ENCODE results near the gene GRM7.

GRM7 gene

GRCh38 chr3:7581831-7582230 lies 720.9 kb downstream of the GRM7 start:
- DNase-seq (ENCODE audit: low read depth): no peak

DNA sequence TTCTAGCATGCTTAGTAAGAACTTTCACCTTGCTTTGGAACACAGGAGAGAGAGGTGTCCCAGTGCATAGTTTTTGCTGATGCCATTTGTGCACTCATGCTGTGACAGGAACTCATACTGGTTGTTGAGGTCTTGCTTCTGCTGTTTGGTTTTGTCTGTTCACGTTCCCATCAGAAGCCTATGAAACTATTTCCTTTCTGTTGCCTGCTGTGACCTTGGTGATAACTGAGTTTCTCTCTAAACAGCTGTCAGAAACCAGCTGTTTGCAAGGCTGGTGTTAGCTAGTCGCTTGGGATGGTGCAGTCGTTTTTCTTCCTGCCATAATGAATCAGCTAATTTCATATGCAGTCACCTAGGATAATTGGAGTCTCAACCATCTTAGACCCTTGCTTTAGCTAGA lies 724.1 kb downstream of the GRM7 start:
- DNase-seq (ENCODE audit: low read depth): no peak

DNA sequence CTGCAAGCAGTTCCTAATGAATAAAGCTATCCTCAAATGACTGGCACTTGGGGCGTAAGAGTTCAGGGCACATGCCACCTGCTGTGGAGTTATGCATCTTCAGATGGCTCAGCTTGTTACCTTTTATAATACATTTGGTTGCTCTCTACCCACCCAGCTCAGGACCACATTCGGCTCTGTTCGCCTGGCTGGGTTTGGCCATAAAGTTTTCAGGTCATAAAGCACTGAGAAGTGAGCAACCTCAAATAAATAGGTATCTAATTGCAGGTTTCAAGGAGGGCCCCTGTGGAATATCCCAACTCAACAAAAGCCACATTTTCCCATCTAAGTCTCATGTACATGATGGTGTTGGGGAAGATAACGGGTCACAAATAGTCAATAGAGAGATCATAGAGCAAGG lies 727.3 kb downstream of the GRM7 start:
- DNase-seq (ENCODE audit: low read depth): no peak

DNA sequence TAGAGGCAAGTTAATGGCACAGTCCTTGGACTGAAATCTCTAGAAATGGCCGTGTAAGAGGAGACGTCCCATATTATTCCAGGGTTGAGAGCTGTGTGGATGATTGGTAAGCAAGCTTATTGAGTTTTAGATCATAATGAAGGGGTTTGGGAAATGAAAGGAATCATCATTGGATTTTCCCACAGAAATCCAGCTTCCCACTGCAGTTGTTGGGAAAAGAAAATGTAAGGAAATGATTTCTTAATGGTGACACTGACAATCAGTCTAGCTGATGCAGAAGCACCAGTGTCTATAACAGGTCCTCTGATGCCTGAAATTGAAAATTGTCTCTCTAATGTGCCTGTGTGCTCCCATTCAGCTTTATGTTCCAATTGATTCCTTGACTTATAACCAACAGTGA lies 728.6 kb downstream of the GRM7 start:
- no peak for DNase-seq (ENCODE audit: low read depth)

DNA sequence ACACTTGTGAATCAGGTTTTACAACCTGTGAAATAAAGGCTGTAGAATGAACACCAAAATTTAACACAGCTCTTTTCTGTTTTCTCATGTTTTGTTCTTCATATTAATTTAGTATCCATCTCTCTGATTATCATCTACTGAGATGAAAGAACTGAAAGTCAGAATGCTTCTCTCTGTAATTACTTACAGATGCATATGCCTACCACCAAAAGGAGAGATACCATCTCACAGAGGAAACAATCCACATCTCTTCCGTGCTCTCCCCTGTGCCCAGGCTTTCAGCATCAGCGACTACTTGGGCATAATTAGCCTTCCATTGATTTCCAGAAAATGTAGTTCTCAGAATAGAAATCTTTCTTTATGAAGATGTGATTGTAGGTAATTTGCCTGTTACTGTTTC lies 741.4 kb downstream of the GRM7 start:
- no peak for DNase-seq (ENCODE audit: low read depth)

- DNase-seq (ENCODE audit: low read depth): no peak
These were observed 746.2 kb downstream of the GRM7 start for GRCh38 chr3:7607083-7607482.

GRCh38 chr3:7607676-7608075 lies 746.8 kb downstream of the GRM7 start:
- no peak for DNase-seq (ENCODE audit: low read depth)

DNA sequence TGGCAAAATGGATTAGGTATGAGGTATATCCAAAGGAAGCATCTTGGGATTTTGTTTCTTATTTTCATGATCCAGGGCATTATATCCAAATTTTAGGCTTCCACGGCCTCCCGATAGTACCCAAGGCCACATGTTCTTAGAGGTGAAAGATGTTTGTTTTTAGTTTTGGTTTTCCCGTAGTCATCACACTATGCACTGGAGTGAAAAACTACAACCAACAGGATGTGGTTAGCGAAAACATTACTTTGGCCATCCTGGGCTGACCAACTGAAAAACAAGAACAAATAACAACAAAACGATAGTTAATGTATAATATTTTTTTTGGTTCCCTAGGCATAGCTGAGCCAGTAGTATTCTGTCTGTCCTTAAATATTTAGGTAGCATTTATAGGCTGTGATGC lies 749.7 kb downstream of the GRM7 start:
- DNase-seq (ENCODE audit: low read depth): no peak

DNA sequence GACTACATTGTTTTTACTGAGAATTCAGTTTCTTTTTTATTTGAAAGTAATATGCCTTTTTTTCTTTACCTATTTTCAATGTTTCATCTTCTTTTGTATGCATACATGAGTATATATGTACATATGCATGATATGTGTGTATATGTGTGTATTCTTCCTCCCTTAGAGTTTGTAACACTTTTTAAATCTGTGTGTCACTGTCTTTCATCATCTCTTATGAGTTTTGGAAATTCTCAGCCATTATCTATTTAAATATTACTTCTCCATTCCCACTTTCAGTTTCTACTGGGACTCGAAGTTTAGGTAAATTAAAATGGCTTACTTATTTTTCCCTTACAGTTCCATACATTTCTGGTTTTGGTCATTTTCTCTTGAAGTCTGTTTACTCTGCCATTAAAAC lies 754.1 kb downstream of the GRM7 start:
- no peak for DNase-seq (ENCODE audit: low read depth)

DNA sequence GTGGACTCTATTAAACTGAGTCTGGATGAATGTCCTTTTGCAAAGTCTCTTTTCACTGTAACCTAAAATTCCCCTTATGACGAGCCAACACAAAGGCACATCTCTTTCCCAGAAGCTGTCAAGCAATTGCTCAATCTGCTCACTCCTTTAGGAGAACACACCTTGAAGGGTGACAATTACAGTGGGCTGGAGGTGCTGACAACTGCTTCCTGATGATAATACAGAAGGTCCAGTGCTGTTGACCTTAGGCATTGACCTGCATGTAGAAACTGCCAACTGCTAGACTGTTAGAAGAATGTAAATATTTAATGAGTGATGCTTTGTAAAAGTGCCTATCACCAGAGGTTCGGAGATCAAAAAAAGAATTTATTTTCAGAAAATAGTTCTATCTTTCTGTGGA lies 757.7 kb downstream of the GRM7 start:
- no peak for DNase-seq (ENCODE audit: low read depth)

DNA sequence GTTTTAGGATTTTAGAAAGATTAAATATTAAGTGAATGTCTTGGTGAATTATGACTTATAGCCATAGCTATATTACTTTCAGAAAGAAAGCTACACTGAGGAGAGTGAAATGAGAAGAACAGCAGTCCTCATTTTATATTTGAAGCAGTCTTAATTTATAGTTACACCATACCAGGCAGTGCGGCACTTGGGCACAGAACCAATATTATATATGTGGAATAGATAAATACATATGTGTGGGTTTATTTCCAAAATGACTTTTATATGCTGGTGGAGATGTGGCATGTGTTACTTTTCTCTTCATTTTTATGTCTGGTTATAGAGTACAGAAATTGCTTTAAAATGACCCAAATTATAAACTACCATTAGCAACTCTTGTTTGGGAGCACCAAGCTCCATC lies 759.5 kb downstream of the GRM7 start:
- no peak for DNase-seq (ENCODE audit: low read depth)

DNA sequence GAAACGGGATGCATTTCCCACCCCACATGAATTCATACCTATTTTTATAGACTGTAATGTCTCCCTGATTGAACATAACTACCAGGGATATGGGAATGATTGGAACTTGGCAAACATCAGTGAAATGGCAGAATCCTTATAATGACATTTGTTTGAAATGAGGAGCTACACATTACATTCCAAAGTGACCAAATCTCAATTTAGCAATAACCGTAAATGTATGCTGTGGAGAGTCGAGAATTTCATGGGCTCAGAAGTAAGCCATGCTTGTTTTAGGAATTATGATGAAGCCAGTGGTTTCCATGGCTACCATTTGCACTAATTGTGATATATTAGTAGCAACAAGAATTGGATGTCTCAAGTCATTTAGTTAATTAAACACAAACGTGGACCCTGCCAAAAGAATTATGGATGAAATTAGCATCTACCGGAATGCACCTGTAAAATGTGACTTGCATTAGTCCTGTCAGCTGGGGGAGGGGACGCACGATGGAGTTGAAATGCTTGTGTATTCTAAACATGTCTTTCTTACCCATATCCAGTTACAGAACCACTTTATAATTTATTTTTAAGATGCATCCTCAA lies 760.2 kb downstream of the GRM7 start:
- no peak for DNase-seq (ENCODE audit: low read depth)

- no peak for DNase-seq (ENCODE audit: low read depth)
These were observed 760.7 kb downstream of the GRM7 start for GRCh38 chr3:7621651-7622050.

DNA sequence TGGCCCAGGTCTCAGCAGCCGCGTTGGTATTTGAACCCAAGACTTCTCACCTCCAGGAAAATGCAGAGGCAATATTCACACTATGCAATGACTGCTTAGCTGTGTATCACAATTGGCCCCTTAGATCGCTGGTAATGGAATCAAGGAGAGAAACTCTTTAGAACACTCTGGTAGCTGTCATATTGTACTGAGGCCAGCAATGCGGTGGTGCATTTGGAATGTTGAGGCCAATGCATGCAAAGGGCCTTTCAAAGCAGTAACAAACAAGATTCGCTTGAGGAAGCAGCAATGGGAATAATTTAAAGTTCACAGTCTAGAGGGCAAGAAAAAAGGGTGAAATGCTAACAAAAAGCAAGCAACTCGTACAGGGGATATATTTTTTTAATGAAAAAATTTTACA lies 764.1 kb downstream of the GRM7 start:
- no peak for DNase-seq (ENCODE audit: low read depth)

DNA sequence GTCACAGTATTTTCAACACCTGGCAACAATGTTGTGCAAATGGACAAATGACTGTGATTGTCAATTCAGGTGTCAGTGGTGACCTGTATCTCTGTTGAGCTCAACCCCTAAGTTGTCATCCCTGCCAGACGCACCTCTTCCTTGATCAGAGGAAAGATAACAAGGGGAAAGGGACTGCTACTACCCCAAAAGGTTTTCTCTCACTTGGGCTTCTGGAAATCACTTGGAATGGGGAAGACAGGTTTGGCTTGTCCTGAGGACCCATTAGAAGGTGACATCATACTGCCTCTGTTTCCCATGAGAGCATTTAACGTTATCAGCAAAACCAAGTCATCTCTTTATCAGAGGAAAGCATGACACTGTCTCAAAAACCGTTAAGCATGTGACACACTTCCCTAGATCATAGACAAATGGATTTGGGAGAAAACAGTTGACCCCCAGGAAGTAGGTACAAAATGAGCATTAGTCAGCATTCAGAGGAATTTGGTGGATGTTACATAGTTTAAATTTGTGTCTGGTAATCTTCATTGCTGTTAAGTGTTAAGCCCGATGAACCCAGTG lies 769.5 kb downstream of the GRM7 start:
- no peak for DNase-seq (ENCODE audit: low read depth)

GRCh38 chr3:7630925-7631324 lies 770.0 kb downstream of the GRM7 start:
- DNase-seq (ENCODE audit: low read depth): no peak

DNA sequence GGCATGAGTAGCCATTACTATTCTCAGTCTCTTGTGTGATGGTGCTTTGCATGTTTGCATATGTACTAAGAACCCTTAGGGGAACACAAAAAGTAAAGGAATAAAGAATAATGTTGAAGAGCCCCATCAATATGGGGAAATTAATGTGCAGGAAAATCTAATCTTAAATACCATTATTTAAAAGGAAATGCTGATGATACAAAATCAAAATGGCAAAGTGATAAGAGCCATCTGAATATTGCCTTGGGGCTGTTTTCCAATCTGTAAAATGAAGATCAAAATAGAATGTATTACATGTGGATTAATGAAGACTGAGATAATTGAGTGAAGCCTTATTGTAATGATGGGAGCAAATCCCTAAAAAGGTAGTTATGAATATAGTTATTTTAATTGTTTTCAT lies 771.4 kb downstream of the GRM7 start:
- no peak for DNase-seq (ENCODE audit: low read depth)

GRCh38 chr3:7637694-7638093 lies 776.8 kb downstream of the GRM7 start:
- DNase-seq (ENCODE audit: low read depth): no peak

GRCh38 chr3:7638103-7638502 lies 777.2 kb downstream of the GRM7 start:
- DNase-seq (ENCODE audit: low read depth): no peak

DNA sequence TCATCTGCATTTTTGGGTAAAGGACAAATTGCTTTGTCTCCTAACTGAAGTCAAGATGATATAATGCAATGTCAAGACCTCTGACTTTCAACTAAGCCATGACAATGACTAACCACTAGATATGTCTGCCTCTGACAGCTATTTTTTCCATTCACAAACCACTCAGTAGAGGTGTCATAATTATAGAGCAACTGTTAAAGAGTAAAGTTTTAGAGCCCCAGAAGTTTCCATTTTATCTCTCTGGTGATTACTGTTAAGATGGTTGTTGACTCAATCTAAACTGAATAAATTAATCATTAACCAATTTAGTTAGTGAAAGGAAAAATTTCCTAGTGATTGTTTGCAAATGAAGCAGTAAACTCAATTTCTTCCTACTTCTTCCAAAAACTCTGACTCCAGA lies 779.9 kb downstream of the GRM7 start:
- no peak for DNase-seq (ENCODE audit: low read depth)

GRCh38 chr3:7646851-7647250 lies 785.9 kb downstream of the GRM7 start:
- no peak for DNase-seq (ENCODE audit: low read depth)

- DNase-seq (ENCODE audit: low read depth): no peak
These were observed 789.6 kb downstream of the GRM7 start for GRCh38 chr3:7650466-7650865.

GRCh38 chr3:7651274-7651673 lies 790.4 kb downstream of the GRM7 start:
- DNase-seq (ENCODE audit: low read depth): no peak

- DNase-seq (ENCODE audit: low read depth): no peak
These were observed 796.5 kb downstream of the GRM7 start for GRCh38 chr3:7657214-7658112.

Data from T-helper 22 cell (primary cell).